MCF 10A (cell line): Measurements from ENCODE around the gene SBSN. TPM values are rescaled to one million over a fixed set of nuclear protein-coding genes. Genes with fewer than 3 reads are reported as not detected.

Source experiments
- BruUV-seq: library from RNA; stranded (reverse); fragments of 400-500 nt; replicated peaks from 2 replicates; lab custom pipeline; 2021; lab: Mats Ljungman, UMichigan
- CTCF ChIA-PET: fragments of 300-600 bp; sonication (Branson Sonifier 250); formaldehyde crosslinking; extraction: SDS; loops from one replicate; lab custom pipeline; 2021; ENCODE audit warnings: antibody characterized with exemption, inconsistent platforms; lab: Yijun Ruan, JAX
- POLR2A ChIA-PET: fragments of 300-600, 350-650 bp; sonication (Branson Sonifier 250); formaldehyde crosslinking; extraction: SDS; loops from one replicate; lab custom pipeline; 2020; ENCODE audit warnings: antibody characterized with exemption, inconsistent platforms; lab: Yijun Ruan, JAX
- DNase-seq: peaks from one replicate; pipeline ENCODE4 v3.0.0-alpha.2; 2018; ENCODE audit not compliant: unreplicated experiment
- H3K27ac Mint-ChIP-seq: one replicate; pipeline ENCODE4 v1.8.0; 2022; ENCODE audit warnings: mild to moderate bottlenecking, low read depth, mixed read lengths; ENCODE audit not compliant: unreplicated experiment
- H3K27me3 Mint-ChIP-seq: one replicate; pipeline ENCODE4 v1.8.0; 2022; ENCODE audit warnings: mixed read lengths; ENCODE audit not compliant: insufficient read depth, unreplicated experiment
- H3K36me3 Mint-ChIP-seq: one replicate; pipeline ENCODE4 v1.8.0; 2022; ENCODE audit warnings: mild to moderate bottlenecking, moderate library complexity, mixed read lengths; ENCODE audit not compliant: insufficient read depth, unreplicated experiment
- H3K4me1 Mint-ChIP-seq: one replicate; pipeline ENCODE4 v1.8.0; 2022; ENCODE audit warnings: mixed read lengths; ENCODE audit not compliant: insufficient read depth, unreplicated experiment
- H3K4me3 Mint-ChIP-seq: one replicate; pipeline ENCODE4 v1.8.0; 2022; ENCODE audit warnings: mild to moderate bottlenecking, moderate library complexity, mixed read lengths; ENCODE audit not compliant: unreplicated experiment
- H3K9me3 Mint-ChIP-seq: one replicate; pipeline ENCODE4 v1.8.0; 2022; ENCODE audit warnings: mixed read lengths; ENCODE audit not compliant: unreplicated experiment
- CTCF ChIP-seq: fragments of 200-600 bp; IDR thresholded peaks from one replicate; pipeline ENCODE4 v1.8.0; 2022; ENCODE audit warnings: antibody characterized with exemption, mild to moderate bottlenecking; ENCODE audit not compliant: unreplicated experiment
- intact Hi-C: fragments of 100-400 bp; cut with micrococcal nuclease; formaldehyde crosslinking; loops from 2 replicates; pipeline ENCODE4 v1.14.1; 2022
- total RNA-seq: library from RNA; stranded (reverse); gene quantifications from 2 replicates; pipeline ENCODE4 v1.2.3, GENCODE V29; 2022

The SBSN gene
- total RNA-seq, 1 experiment from 2014 or later = not detected

GRCh38 chr19:35565016-35565856, 37.1 kb upstream of the SBSN start:
- Mint-ChIP-seq H3K4me3 (no peak overlapping the region), H3K27ac (no peak overlapping the region), H3K27me3 (peaks cover 37% of the 10 kb centered on the region), H3K4me1 (no peaks in the 10 kb centered on the region), H3K36me3 (no peaks in the 10 kb centered on the region), H3K9me3 (no peaks in the 10 kb centered on the region)
- TF ChIP-seq CTCF = no peak
- ChIA-PET CTCF (interaction anchor here (0.6 to 1.5 kb wide), 5 partner anchors 15 to 128 kb away, joined by 3 to 9 read pairs (median 4); no protein-coding TSS in a partner anchor), POLR2A (no interaction called here)
- intact Hi-C loops = no loop called here
- no TSS peak for BruUV-seq
- DNase-seq = no peak

GRCh38 chr19:35563207-35563829, 35.2 kb upstream of the SBSN start, which contains the start of gene ATP4A:
Gene ATP4A (minus strand): TSS chr19:35563658. CDS start chr19:35563629, 29 bp downstream.
- CTCF ChIA-PET = interaction anchor here (0.6 to 0.7 kb wide), 2 partner anchors 13 to 167 kb away, joined by 3 to 7 read pairs; no protein-coding TSS in a partner anchor
- BruUV-seq = no TSS peak
- POLR2A ChIA-PET = interaction anchor here (0.6 kb wide), 1 partner anchor 103 kb away, joined by 3 read pairs; the partner anchor contains the start of gene UPK1A

GRCh38 chr19:35562776-35563175, 34.7 kb upstream of the SBSN start:
- intact Hi-C loops = no loop called here
- Mint-ChIP-seq H3K4me1 (no peaks in the 10 kb centered on the region), H3K27ac (no peak overlapping the region), H3K27me3 (peaks cover 41% of the 10 kb centered on the region), H3K9me3 (no peaks in the 10 kb centered on the region), H3K36me3 (no peaks in the 10 kb centered on the region), H3K4me3 (no peak overlapping the region)
- ChIA-PET CTCF (interaction anchor here (0.7 kb wide), 1 partner anchor 13 kb away, joined by 3 read pairs; no protein-coding TSS in a partner anchor), POLR2A (interaction anchor here (0.6 kb wide), 1 partner anchor 104 kb away, joined by 3 read pairs; the partner anchor contains the start of gene UPK1A)
- BruUV-seq = no TSS peak
- TF ChIP-seq CTCF = no peak
- DNase-seq = no peak

More at GRCh38 chr19:35563207-35563829, 35.2 kb upstream of the SBSN start, which contains the start of gene ATP4A:
- Mint-ChIP-seq H3K27ac (no peak within 1 kb of the TSS), H3K4me3 (no peak within 1 kb of the TSS), H3K9me3 (no peaks in the 10 kb centered on the region), H3K36me3 (no peaks in the 10 kb centered on the region), H3K27me3 (peaks cover 41% of the 10 kb centered on the region), H3K4me1 (no peaks in the 10 kb centered on the region)
- intact Hi-C loops = no loop called here
- no peak for TF ChIP-seq CTCF
- DNase-seq = no peak

GRCh38 chr19:35562336-35562735, 34.2 kb upstream of the SBSN start:
- H3K4me3 Mint-ChIP-seq = no peak overlapping the region
- DNase-seq = no peak
- ChIA-PET POLR2A (interaction anchor here (0.6 kb wide), 1 partner anchor 104 kb away, joined by 3 read pairs; the partner anchor contains the start of gene UPK1A), CTCF (no interaction called here)
- TF ChIP-seq CTCF = no peak
- no peaks in the 10 kb centered on the region for H3K9me3 Mint-ChIP-seq
- peaks cover 41% of the 10 kb centered on the region for H3K27me3 Mint-ChIP-seq
- BruUV-seq = no TSS peak
- H3K36me3 Mint-ChIP-seq = no peaks in the 10 kb centered on the region
- H3K4me1 Mint-ChIP-seq = no peaks in the 10 kb centered on the region
- intact Hi-C loops = no loop called here
- no peak overlapping the region for H3K27ac Mint-ChIP-seq
